Loucy (cell line): Measurements from ENCODE around the gene CR1.
"Not testable (repeated sequence)": the region's sequence is repeated elsewhere in the genome, so short reads cannot be mapped to it uniquely, and the experiment has no call there.

Experiments
- H2AFZ ChIP-seq: fragments of 200-600 bp; sonication (generic); 2 replicates; pipeline ENCODE4 v1.6.0; 2016; ENCODE audit warnings: antibody characterized with exemption, mild to moderate bottlenecking, low read length, moderate library complexity
- H3F3A ChIP-seq: fragments of 200-600 bp; 2 replicates; pipeline ENCODE4 v1.6.0; 2016; ENCODE audit warnings: antibody characterized with exemption, low read depth, mild to moderate bottlenecking
- H3K27me3 ChIP-seq: fragments of 200-600 bp; sonication (generic); 2 replicates; pipeline ENCODE4 v1.6.1; 2014; ENCODE audit warnings: low read length, mild to moderate bottlenecking; ENCODE audit not compliant: insufficient read depth, poor library complexity, severe bottlenecking
- H3K36me3 ChIP-seq: fragments of 200-600 bp; sonication (generic); 2 replicates; pipeline ENCODE4 v1.6.1; 2016; ENCODE audit warnings: low read length; ENCODE audit not compliant: insufficient read depth
- H3K4me1 ChIP-seq: fragments of 200-600 bp; sonication (generic); 2 replicates; pipeline ENCODE4 v1.5.1; 2014; ENCODE audit warnings: low read length, mild to moderate bottlenecking; ENCODE audit not compliant: insufficient read depth, poor library complexity, severe bottlenecking
- H3K4me2 ChIP-seq: fragments of 200-600 bp; sonication (generic); 2 replicates; pipeline ENCODE4 v1.6.0; 2014; ENCODE audit warnings: antibody characterized with exemption, low read length, low read depth, mild to moderate bottlenecking; ENCODE audit not compliant: poor library complexity, severe bottlenecking
- H3K4me3 ChIP-seq: fragments of 200-600 bp; sonication (generic); 2 replicates; pipeline ENCODE4 v1.5.1; 2014; ENCODE audit warnings: low read length, mild to moderate bottlenecking, mixed read lengths; ENCODE audit not compliant: poor library complexity, severe bottlenecking
- H3K79me2 ChIP-seq: fragments of 200-600 bp; sonication (generic); 2 replicates; pipeline ENCODE4 v1.6.1; 2014; ENCODE audit warnings: low read length; ENCODE audit not compliant: insufficient read depth
- H3K9ac ChIP-seq: fragments of 200-600 bp; sonication (generic); 2 replicates; pipeline ENCODE4 v1.6.0; 2014; ENCODE audit warnings: mild to moderate bottlenecking, low read depth, low read length, moderate library complexity; ENCODE audit not compliant: poor library complexity, severe bottlenecking
- H3K9me2 ChIP-seq: fragments of 200-600 bp; sonication (generic); replicated peaks from 2 replicates; pipeline ENCODE4 v1.6.1; 2016; ENCODE audit warnings: low read depth, low read length, mixed read lengths
- H3K9me3 ChIP-seq: fragments of 200-600 bp; sonication (generic); 2 replicates; pipeline ENCODE4 v1.6.1; 2014; ENCODE audit warnings: mild to moderate bottlenecking, antibody characterized with exemption, low read length, low read depth; ENCODE audit not compliant: insufficient read depth
- H4K20me1 ChIP-seq: fragments of 200-600 bp; sonication (generic); 2 replicates; pipeline ENCODE4 v1.6.0; 2014; ENCODE audit warnings: antibody characterized with exemption, low read length, mild to moderate bottlenecking; ENCODE audit not compliant: insufficient read depth, poor library complexity, severe bottlenecking
- EZH2phosphoT487 ChIP-seq: fragments of 200-600 bp; IDR thresholded peaks from 2 replicates; pipeline ENCODE4 v1.6.1; 2018; ENCODE audit warnings: antibody characterized with exemption, mild to moderate bottlenecking, moderate library complexity, borderline replicate concordance
- TF ChIP-seq, protein P1 (sequence below): fragments of 200-600 bp; sonication (generic); conservative IDR thresholded peaks from 2 replicates; pipeline ENCODE4 v1.5.1; 2014; ENCODE audit warnings: mild to moderate bottlenecking, antibody characterized with exemption, low read length

The CR1 gene

DNA sequence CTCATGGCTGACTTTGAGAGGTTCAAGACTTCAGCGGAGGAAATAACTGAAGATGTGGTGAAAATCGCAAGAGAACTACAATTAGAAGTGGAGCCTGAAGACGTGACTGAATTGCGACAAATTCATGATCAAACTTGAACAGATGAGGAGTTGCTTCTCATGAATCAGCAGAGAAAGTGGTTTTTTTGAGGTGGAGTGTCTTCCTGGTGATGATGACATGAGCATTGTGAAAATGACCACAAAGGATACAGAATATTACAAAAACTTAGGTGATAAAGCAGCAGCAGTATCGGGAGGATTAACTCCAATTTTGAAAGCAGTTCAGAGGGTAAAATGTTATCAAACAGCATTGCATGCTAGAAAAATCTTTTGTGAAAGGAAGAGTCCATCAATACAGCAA is 58.9 kb downstream of the CR1 start:
- not testable (repeated sequence) for H3K4me2 ChIP-seq, H3K9ac ChIP-seq, H3K4me3 ChIP-seq, H3K4me1 ChIP-seq, H3K9me2 ChIP-seq, H2AFZ ChIP-seq, H3K36me3 ChIP-seq, H3K27me3 ChIP-seq, H4K20me1 ChIP-seq, H3K9me3 ChIP-seq, H3F3A ChIP-seq, H3K79me2 ChIP-seq

DNA sequence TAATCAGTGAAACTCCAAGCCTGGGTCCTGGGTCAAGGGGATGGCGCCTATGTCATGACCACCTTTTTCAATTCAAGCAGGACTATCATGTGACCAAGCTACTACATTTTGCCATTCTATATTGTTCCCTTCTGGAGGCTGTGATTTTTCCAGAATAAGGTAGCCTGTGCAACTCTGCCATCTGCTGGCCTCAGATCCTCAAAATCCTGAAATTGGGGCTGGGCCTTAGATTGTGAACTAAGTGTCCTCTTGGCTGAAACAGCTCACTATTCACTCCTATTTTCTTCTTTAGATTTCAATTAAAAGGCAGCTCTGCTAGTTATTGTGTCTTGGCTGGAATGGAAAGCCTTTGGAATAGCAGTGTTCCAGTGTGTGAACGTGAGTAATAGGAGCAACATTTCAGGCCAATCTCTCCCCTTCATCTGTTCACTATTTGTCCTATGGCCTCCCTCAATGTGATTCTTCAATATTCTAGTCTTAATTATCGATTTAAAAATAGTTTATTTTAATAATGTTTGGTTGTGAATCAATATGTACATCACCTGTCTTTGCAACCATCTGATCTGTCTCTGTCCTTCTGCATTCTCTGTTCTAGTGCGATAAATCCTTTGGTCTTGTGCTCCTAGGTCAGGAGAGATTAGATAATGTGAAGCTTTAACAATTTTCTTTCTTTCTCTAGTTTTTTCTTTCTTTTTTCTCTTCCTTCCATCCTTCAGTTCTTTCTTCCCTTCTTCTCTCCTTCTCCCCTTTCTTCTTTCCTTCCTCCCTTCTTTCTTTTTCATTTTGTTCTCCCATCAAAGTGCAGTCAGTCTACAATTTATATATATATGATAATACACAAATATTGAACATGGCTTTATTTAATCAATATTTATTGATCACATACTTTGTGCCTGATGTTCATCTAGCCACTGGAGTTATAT is 69.8 kb downstream of the CR1 start:
- Histone ChIP-seq H2AFZ (no peak overlapping the region), H3K79me2 (no peaks in the 10 kb centered on the region), H4K20me1 (no peaks in the 10 kb centered on the region), H3K36me3 (no peaks in the 10 kb centered on the region), H3K9me2 (no peaks in the 10 kb centered on the region), H3K4me2 (no peak overlapping the region), H3K27me3 (no peaks in the 10 kb centered on the region), H3F3A (no peaks in the 10 kb centered on the region), H3K9ac (no peak overlapping the region), H3K4me3 (no peak overlapping the region), H3K9me3 (no peaks in the 10 kb centered on the region), H3K4me1 (no peaks in the 10 kb centered on the region)
- TF ChIP-seq, protein P1, sequence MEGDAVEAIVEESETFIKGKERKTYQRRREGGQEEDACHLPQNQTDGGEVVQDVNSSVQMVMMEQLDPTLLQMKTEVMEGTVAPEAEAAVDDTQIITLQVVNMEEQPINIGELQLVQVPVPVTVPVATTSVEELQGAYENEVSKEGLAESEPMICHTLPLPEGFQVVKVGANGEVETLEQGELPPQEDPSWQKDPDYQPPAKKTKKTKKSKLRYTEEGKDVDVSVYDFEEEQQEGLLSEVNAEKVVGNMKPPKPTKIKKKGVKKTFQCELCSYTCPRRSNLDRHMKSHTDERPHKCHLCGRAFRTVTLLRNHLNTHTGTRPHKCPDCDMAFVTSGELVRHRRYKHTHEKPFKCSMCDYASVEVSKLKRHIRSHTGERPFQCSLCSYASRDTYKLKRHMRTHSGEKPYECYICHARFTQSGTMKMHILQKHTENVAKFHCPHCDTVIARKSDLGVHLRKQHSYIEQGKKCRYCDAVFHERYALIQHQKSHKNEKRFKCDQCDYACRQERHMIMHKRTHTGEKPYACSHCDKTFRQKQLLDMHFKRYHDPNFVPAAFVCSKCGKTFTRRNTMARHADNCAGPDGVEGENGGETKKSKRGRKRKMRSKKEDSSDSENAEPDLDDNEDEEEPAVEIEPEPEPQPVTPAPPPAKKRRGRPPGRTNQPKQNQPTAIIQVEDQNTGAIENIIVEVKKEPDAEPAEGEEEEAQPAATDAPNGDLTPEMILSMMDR: peak; percentile 46
- no peak for TF ChIP-seq EZH2phosphoT487

- H2AFZ ChIP-seq, H3K27me3 ChIP-seq, H3K9ac ChIP-seq, H3K36me3 ChIP-seq, H3K4me2 ChIP-seq, H3K9me3 ChIP-seq, H3F3A ChIP-seq, H3K9me2 ChIP-seq, H4K20me1 ChIP-seq, H3K4me3 ChIP-seq, H3K79me2 ChIP-seq, H3K4me1 ChIP-seq: not testable (repeated sequence)
Measured at GRCh38 chr1:207571926-207572325, 76.0 kb downstream of the CR1 start.

DNA sequence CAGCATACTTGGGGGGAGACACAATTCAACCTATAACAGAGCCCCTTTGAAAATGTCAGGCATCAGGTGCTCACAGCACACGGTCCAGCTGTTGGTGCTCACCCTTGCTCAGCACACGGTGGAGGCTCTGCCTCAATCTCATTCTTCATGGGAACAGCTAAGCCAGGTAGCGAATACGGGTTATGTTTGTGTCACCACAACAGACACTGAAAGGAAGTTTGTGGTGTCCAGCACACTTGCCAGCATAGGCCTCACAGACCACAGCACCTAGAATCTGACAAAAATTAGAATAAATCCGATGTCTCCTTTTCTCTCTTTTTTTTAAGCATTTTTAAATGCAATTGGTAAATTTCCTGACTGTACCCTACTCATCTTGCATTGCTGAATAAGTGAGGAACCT is 77.1 kb downstream of the CR1 start:
- not testable (repeated sequence) for H4K20me1 ChIP-seq, H3F3A ChIP-seq, H3K79me2 ChIP-seq, H3K4me3 ChIP-seq, H3K36me3 ChIP-seq, H3K4me1 ChIP-seq, H3K9me3 ChIP-seq, H3K27me3 ChIP-seq, H2AFZ ChIP-seq, H3K9me2 ChIP-seq, H3K9ac ChIP-seq, H3K4me2 ChIP-seq

DNA sequence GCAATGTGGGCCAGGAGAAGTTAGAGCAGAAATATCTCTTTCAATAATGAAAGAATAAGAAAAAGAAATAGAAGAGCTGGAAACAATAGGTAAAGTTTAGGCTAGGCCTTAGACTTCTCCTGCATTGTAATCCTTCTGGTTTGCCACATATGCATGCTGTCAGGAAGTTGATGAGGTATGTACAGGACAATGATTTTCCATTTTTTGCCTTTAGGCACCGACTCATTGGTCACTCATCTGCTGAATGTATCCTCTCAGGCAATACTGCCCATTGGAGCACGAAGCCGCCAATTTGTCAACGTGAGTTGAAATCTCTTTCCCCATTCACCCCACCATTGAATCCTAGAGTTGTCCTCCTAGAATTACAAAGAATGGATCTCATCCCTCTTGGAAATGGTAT is 79.4 kb downstream of the CR1 start:
- not testable (repeated sequence) for H3K4me3 ChIP-seq, H3F3A ChIP-seq, H2AFZ ChIP-seq, H3K79me2 ChIP-seq, H3K9me2 ChIP-seq, H4K20me1 ChIP-seq, H3K4me2 ChIP-seq, H3K27me3 ChIP-seq, H3K9me3 ChIP-seq, H3K36me3 ChIP-seq, H3K9ac ChIP-seq, H3K4me1 ChIP-seq
